ENCODE data around the gene PPP2R5B. TPM values are rescaled to one million over a fixed set of nuclear protein-coding genes. Genes with fewer than 3 reads are reported as not detected.

The PPP2R5B gene
- polyA plus RNA-seq, 1 donor = 11.5 TPM

Other genes with a start within 250 kb of the PPP2R5B start
- 32.6 TPM for gene NRXN2, start 201.5 kb upstream of the PPP2R5B start, polyA plus RNA-seq (ENCODE audit: insufficient read length)
- 43.6 TPM for gene RASGRP2, start 180.5 kb upstream of the PPP2R5B start, polyA plus RNA-seq (ENCODE audit: insufficient read length)
- 300 TPM for gene PYGM, start 164.7 kb upstream of the PPP2R5B start, polyA plus RNA-seq (ENCODE audit: insufficient read length)
- gene SF1, start 146.1 kb upstream of the PPP2R5B start, polyA plus RNA-seq (ENCODE audit: insufficient read length) = 248 TPM
- 8.6 TPM for gene MAP4K2, start 121.5 kb upstream of the PPP2R5B start, polyA plus RNA-seq (ENCODE audit: insufficient read length)
- gene MEN1, start 114.1 kb upstream of the PPP2R5B start, polyA plus RNA-seq (ENCODE audit: insufficient read length) = 22.3 TPM
- gene CDC42BPG, start 80.0 kb upstream of the PPP2R5B start, polyA plus RNA-seq (ENCODE audit: insufficient read length) = 1.0 TPM
- gene EHD1, start 46.1 kb upstream of the PPP2R5B start, polyA plus RNA-seq (ENCODE audit: insufficient read length) = 133 TPM
- gene ATG2A, start 7.5 kb upstream of the PPP2R5B start, polyA plus RNA-seq (ENCODE audit: insufficient read length) = 15.3 TPM
- not detected for gene GPHA2, start 11.2 kb downstream of the PPP2R5B start, polyA plus RNA-seq (ENCODE audit: insufficient read length)
- gene MAJIN, start 47.4 kb downstream of the PPP2R5B start, polyA plus RNA-seq (ENCODE audit: insufficient read length) = not detected
- 0.94 TPM for gene BATF2, start 72.3 kb downstream of the PPP2R5B start, polyA plus RNA-seq (ENCODE audit: insufficient read length)
- 135 TPM for gene ARL2, start 89.5 kb downstream of the PPP2R5B start, polyA plus RNA-seq (ENCODE audit: insufficient read length)
- 25.7 TPM for gene SNX15, start 102.8 kb downstream of the PPP2R5B start, polyA plus RNA-seq (ENCODE audit: insufficient read length)
- gene SAC3D1, start 116.5 kb downstream of the PPP2R5B start, polyA plus RNA-seq (ENCODE audit: insufficient read length) = 15.6 TPM
- gene NAALADL1, start 133.9 kb downstream of the PPP2R5B start, polyA plus RNA-seq (ENCODE audit: insufficient read length) = 7.4 TPM
- gene CDCA5, start 159.4 kb downstream of the PPP2R5B start, polyA plus RNA-seq (ENCODE audit: insufficient read length) = 11.7 TPM
- gene ZFPL1, start 159.5 kb downstream of the PPP2R5B start, polyA plus RNA-seq (ENCODE audit: insufficient read length) = 24.1 TPM
- gene VPS51, start 171.5 kb downstream of the PPP2R5B start, polyA plus RNA-seq (ENCODE audit: insufficient read length) = 162 TPM
- 13.1 TPM for gene TM7SF2, start 187.2 kb downstream of the PPP2R5B start, polyA plus RNA-seq (ENCODE audit: insufficient read length)
- gene ZNHIT2, start 193.0 kb downstream of the PPP2R5B start, polyA plus RNA-seq (ENCODE audit: insufficient read length) = 4.4 TPM
- 1,052 TPM for gene FAU, start 197.4 kb downstream of the PPP2R5B start, polyA plus RNA-seq (ENCODE audit: insufficient read length)
- 23.5 TPM for gene MRPL49, start 197.6 kb downstream of the PPP2R5B start, polyA plus RNA-seq (ENCODE audit: insufficient read length)
- gene SYVN1, start 209.8 kb downstream of the PPP2R5B start, polyA plus RNA-seq (ENCODE audit: insufficient read length) = 41.1 TPM
- gene SPDYC, start 245.5 kb downstream of the PPP2R5B start, polyA plus RNA-seq (ENCODE audit: insufficient read length) = not detected